HuH-7.5 (cell line): Measurements from ENCODE around the gene ME3.

Source experiments
- DNase-seq: peaks from one replicate; pipeline ENCODE4 v3.0.0; 2011; ENCODE audit warnings: low spot score

The ME3 gene

GRCh38 chr11:86514453-86514852, 158.0 kb downstream of the ME3 start:
- no peak for DNase-seq

- DNase-seq: no peak
Observed at GRCh38 chr11:86513746-86514373, 158.6 kb downstream of the ME3 start.

- no peak for DNase-seq
Observed at GRCh38 chr11:86513138-86513537, 159.3 kb downstream of the ME3 start.

GRCh38 chr11:86511086-86511551, 161.3 kb downstream of the ME3 start:
- no peak for DNase-seq

GRCh38 chr11:86510674-86511073, 161.7 kb downstream of the ME3 start:
- DNase-seq: no peak

- no peak for DNase-seq
Observed at GRCh38 chr11:86510097-86510496, 162.3 kb downstream of the ME3 start.

GRCh38 chr11:86509588-86509974, 162.8 kb downstream of the ME3 start:
- no peak for DNase-seq

GRCh38 chr11:86508604-86509587, 163.5 kb downstream of the ME3 start:
- DNase-seq: no peak

- no peak for DNase-seq
Observed at GRCh38 chr11:86507249-86507845, 165.1 kb downstream of the ME3 start.

- DNase-seq: no peak
Observed at GRCh38 chr11:86506235-86506634, 166.2 kb downstream of the ME3 start.

- no peak for DNase-seq
Observed at GRCh38 chr11:86503131-86503530, 169.3 kb downstream of the ME3 start.

GRCh38 chr11:86502137-86502642, 170.2 kb downstream of the ME3 start:
- DNase-seq: no peak

- no peak for DNase-seq
Observed at GRCh38 chr11:86500500-86501140, 171.8 kb downstream of the ME3 start.

- peak; percentile 49 for DNase-seq
Observed at GRCh38 chr11:86499723-86500129, 172.7 kb downstream of the ME3 start.

- no peak for DNase-seq
Observed at GRCh38 chr11:86497836-86498235, 174.6 kb downstream of the ME3 start.

- DNase-seq: no peak
Observed at GRCh38 chr11:86497310-86497709, 175.1 kb downstream of the ME3 start.

GRCh38 chr11:86495351-86495750, 177.1 kb downstream of the ME3 start:
- no peak for DNase-seq

- no peak for DNase-seq
Observed at GRCh38 chr11:86492370-86493010, 179.9 kb downstream of the ME3 start.

- DNase-seq: no peak
Observed at GRCh38 chr11:86491027-86491426, 181.4 kb downstream of the ME3 start.

- no peak for DNase-seq
Observed at GRCh38 chr11:86490582-86490981, 181.8 kb downstream of the ME3 start.

- no peak for DNase-seq
Observed at GRCh38 chr11:86489442-86489841, 183.0 kb downstream of the ME3 start.

GRCh38 chr11:86488553-86488952, 183.9 kb downstream of the ME3 start:
- no peak for DNase-seq
